LNCaP clone FGC (cell line): ENCODE measurements around the gene CCDC28B.
A peak's percentile ranks its signal among the peaks of the same experiment; 100 is the strongest.

Experiments
- DNase-seq: peaks from one replicate; pipeline ENCODE4 v3.0.0-alpha.2; 2011; ENCODE audit warnings: low read depth
- H3K4me3 ChIP-seq: 2 replicates; pipeline ENCODE4 v1.5.1; 2011; ENCODE audit warnings: mild to moderate bottlenecking, low read depth, low read length, control low read depth
- TF ChIP-seq, protein P1 (sequence below): IDR thresholded peaks from 2 replicates; pipeline ENCODE4 v1.5.1; 2012; ENCODE audit warnings: mild to moderate bottlenecking; ENCODE audit not compliant: control insufficient read depth, insufficient read depth; ENCODE audit errors: extremely low read depth

The CCDC28B gene

GRCh38 chr1:32199043-32199716 is 1.2 kb upstream of the CCDC28B start:
- H3K4me3 ChIP-seq = no peak overlapping the region
- TF ChIP-seq, protein P1, sequence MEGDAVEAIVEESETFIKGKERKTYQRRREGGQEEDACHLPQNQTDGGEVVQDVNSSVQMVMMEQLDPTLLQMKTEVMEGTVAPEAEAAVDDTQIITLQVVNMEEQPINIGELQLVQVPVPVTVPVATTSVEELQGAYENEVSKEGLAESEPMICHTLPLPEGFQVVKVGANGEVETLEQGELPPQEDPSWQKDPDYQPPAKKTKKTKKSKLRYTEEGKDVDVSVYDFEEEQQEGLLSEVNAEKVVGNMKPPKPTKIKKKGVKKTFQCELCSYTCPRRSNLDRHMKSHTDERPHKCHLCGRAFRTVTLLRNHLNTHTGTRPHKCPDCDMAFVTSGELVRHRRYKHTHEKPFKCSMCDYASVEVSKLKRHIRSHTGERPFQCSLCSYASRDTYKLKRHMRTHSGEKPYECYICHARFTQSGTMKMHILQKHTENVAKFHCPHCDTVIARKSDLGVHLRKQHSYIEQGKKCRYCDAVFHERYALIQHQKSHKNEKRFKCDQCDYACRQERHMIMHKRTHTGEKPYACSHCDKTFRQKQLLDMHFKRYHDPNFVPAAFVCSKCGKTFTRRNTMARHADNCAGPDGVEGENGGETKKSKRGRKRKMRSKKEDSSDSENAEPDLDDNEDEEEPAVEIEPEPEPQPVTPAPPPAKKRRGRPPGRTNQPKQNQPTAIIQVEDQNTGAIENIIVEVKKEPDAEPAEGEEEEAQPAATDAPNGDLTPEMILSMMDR = no peak
- DNase-seq = no peak

DNA sequence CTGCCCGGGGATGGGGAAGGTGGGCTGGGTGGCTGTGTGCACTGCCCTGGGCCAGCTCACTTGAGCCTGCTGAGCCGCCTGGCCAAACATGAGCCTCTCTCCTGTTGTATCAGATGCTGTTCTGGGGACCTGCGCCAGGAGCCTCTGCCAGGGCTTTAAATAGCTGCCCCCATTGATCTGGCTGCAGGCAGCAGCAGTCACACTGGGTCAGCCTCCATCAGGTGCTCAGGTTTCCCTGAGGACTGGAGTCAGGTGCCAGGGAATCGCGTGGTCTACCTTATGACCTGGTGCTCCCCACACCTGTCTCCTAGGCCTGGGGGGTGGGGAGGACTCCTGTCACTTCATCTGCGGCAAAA is 700 bp upstream of the CCDC28B start:
- DNase-seq = no peak
- TF ChIP-seq, protein P1 = no peak
- H3K4me3 ChIP-seq = peak overlapping the region; percentile 69

GRCh38 chr1:32201011-32201855 is 838 bp downstream of the CCDC28B start:
- TF ChIP-seq, protein P1 = no peak
- no peak for DNase-seq
- H3K4me3 ChIP-seq = peak overlapping the region; percentile 69

DNA sequence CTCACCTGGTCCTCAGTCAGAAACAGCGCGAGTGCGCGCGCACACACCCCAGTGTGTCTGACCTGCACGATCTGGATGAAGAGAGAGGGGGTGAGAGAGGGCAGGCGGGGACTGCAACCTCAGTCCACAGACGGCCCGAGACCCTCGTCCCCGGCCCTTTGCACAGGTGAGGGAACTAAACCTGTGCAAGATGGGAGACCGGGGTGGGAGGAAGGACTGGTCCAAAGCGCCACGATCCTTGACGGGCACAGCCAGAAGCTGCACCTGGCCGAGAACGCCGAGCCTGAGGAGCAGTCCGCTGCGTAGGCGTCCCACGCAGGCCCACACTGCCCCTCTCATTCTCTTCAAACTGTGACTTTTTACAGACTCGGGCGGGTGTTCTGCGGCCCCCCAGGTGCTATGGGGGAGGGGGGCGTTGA is 4.6 kb downstream of the CCDC28B start:
- TF ChIP-seq, protein P1 = no peak
- no peak for DNase-seq

GRCh38 chr1:32205401-32206370 is 5.3 kb downstream of the CCDC28B start, which contains the start of gene IQCC:
TSS of gene IQCC (plus strand) at chr1:32205671. CDS start at chr1:32205682, 11 bp downstream.
- DNase-seq = no peak
- TF ChIP-seq, protein P1 = no peak

More for the DNA sequence above, 4.6 kb downstream of the CCDC28B start:
- H3K4me3 ChIP-seq = peak overlapping the region; percentile 82

GRCh38 chr1:32208469-32208868 is 8.1 kb downstream of the CCDC28B start:
- H3K4me3 ChIP-seq = no peak overlapping the region
- TF ChIP-seq, protein P1 = no peak
- DNase-seq = no peak

More at GRCh38 chr1:32205401-32206370, 5.3 kb downstream of the CCDC28B start, which contains the start of gene IQCC:
- peak within 1 kb of the TSS; percentile 82 for H3K4me3 ChIP-seq
